Muscle of leg (tissue), 11 donors: ENCODE measurements around the gene NUP62. TPM values are rescaled to one million over a fixed set of nuclear protein-coding genes. Genes with fewer than 3 reads are reported as not detected.

Experiments
- DNase-seq: peaks from one replicate; pipeline ENCODE4 v3.0.0; 2013
- H3K27ac ChIP-seq: one replicate; pipeline ENCODE4 v1.5.1; 2013; ENCODE audit warnings: mild to moderate bottlenecking, low read length, control low read depth
- H3K27me3 ChIP-seq: one replicate; pipeline ENCODE4 v1.6.1; 2013; ENCODE audit warnings: low read length; ENCODE audit not compliant: control insufficient read depth, insufficient read depth
- H3K36me3 ChIP-seq: one replicate; pipeline ENCODE4 v1.6.1; 2013; ENCODE audit warnings: low read length; ENCODE audit not compliant: control insufficient read depth, insufficient read depth
- H3K4me1 ChIP-seq: one replicate; pipeline ENCODE4 v1.6.1; 2013; ENCODE audit warnings: low read length; ENCODE audit not compliant: control insufficient read depth, insufficient read depth
- H3K4me3 ChIP-seq: one replicate; pipeline ENCODE4 v1.5.1; 2013; ENCODE audit warnings: low read length, control low read depth
- H3K9me3 ChIP-seq: replicated peaks from 2 replicates; pipeline ENCODE4 v1.6.1; 2013; ENCODE audit warnings: low read depth, low read length; ENCODE audit not compliant: control insufficient read depth
- WGBS: methylation state at CpG from one replicate; pipeline ENCODE4 v1.1.5; 2013; ENCODE audit warnings: missing lambda C conversion rate; ENCODE audit not compliant: insufficient coverage; 5-methylcytosine and 5-hydroxymethylcytosine counted together
- polyA plus RNA-seq, 8 donors: library from polyadenylated mRNA; unstranded; fragments of 120-200 nt; gene quantifications; one replicate each; pipeline versions ENCODE4 v1.2.1 to v1.2.3, GENCODE V29; 2013; ENCODE audit warnings: inconsistent platforms in 1 of 8, low replicate concordance in 1 of 8; ENCODE audit not compliant: insufficient read length in 8 of 8, insufficient read depth in 1 of 8
- total RNA-seq: library from RNA; stranded (reverse); fragments of 120-200 nt; gene quantifications from one replicate; pipeline ENCODE4 v1.2.4, GENCODE V29; 2013

The NUP62 gene
- total and polyA plus RNA-seq, 9 donors: 37.6 to 61.9 (median 51.7) TPM

- no peaks in the 10 kb centered on the region for H3K27me3 ChIP-seq
- DNase-seq: peak; percentile 26
- H3K4me1 ChIP-seq: peaks cover 14% of the 10 kb centered on the region
- H3K4me3 ChIP-seq: no peak overlapping the region
- H3K9me3 ChIP-seq: no peaks in the 10 kb centered on the region
- WGBS: 55% methylated on average over 17 of the region's 17 CpGs
- no peak overlapping the region for H3K27ac ChIP-seq
- peaks cover 86% of the 10 kb centered on the region for H3K36me3 ChIP-seq
These were observed 68.8 kb downstream of the NUP62 start for GRCh38 chr19:49860336-49861102.

- peaks cover 90% of the 10 kb centered on the region for H3K36me3 ChIP-seq
- peaks cover 10% of the 10 kb centered on the region for H3K4me1 ChIP-seq
- WGBS: 63% methylated on average over 16 of the region's 22 CpGs
- DNase-seq: peak; percentile 29
- H3K4me3 ChIP-seq: no peak overlapping the region
- H3K9me3 ChIP-seq: no peaks in the 10 kb centered on the region
- no peak overlapping the region for H3K27ac ChIP-seq
- no peaks in the 10 kb centered on the region for H3K27me3 ChIP-seq
These were observed 69.5 kb downstream of the NUP62 start for GRCh38 chr19:49859682-49860335.

DNA sequence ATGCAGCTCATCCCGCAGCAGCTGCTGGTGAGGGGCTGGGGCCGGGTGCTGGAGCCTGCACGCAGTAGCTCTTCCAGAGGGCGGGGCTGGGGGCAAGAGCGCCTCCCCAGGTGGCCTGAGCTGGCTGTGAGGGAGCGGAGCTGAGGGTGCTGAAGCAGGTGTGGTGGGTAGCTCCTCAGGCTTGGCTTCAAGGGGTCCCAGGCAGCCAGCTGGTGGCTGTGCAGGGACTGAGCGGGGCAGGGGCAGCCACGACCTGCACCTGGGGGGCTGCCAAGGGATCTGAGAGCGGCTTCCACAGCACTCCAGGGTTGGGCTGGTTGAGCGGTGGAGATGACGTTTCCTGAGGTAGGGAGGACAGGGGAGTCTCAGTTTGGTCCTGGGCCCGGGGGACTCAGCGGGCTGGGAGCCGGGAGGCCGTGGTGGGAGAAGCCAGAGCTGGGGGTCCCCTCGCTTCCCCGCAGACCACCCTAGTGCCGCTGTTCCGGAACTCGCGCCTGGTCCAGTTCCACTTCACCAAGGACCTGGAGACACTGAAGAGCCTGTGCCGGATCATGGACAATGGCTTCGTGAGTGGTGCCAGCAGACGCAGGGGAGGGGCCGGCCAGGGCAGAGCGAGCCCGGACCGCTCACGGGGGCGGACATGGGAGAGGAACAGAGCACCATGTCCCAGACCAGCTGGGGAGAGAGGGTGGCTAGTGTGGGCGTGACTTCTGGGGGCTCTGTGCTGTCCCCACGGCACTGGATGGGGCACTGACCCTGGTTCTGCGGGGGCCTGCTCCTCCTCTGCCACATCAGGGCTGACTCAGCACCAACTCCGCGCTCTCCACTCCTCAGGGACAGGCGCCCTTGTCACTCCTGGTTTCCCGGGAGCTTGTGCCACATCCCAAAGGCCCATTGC lies 71.0 kb downstream of the NUP62 start:
- Histone ChIP-seq H3K9me3 (no peaks in the 10 kb centered on the region), H3K4me1 (peaks cover 23% of the 10 kb centered on the region), H3K4me3 (no peak overlapping the region), H3K27me3 (no peaks in the 10 kb centered on the region), H3K36me3 (peaks cover 89% of the 10 kb centered on the region), H3K27ac (no peak overlapping the region)
- DNase-seq: no peak
- WGBS: 74% methylated on average over 27 of the region's 37 CpGs

DNA sequence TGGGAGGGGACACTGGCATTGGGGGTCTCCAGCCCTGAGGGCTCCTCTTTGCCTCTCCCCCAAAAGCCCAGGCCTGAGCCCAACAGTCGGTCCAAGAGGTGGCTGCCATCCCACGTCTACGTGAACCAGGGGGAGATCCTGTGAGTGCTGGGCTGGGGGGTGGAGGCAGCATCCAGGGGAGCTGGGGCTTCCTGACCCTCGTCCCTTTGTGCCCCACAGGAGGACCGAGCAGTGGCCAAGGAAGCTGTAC lies 71.5 kb downstream of the NUP62 start:
- H3K36me3 ChIP-seq: peaks cover 84% of the 10 kb centered on the region
- no peak for DNase-seq
- H3K9me3 ChIP-seq: no peaks in the 10 kb centered on the region
- no peak overlapping the region for H3K27ac ChIP-seq
- no peaks in the 10 kb centered on the region for H3K27me3 ChIP-seq
- WGBS: 67% methylated on average over 4 of the region's 5 CpGs
- peaks cover 29% of the 10 kb centered on the region for H3K4me1 ChIP-seq
- no peak overlapping the region for H3K4me3 ChIP-seq

- Histone ChIP-seq H3K4me3 (no peak overlapping the region), H3K27me3 (no peaks in the 10 kb centered on the region), H3K27ac (no peak overlapping the region), H3K9me3 (no peaks in the 10 kb centered on the region), H3K36me3 (peaks cover 84% of the 10 kb centered on the region), H3K4me1 (peaks cover 34% of the 10 kb centered on the region)
- peak; percentile 28 for DNase-seq
- WGBS: 86% methylated on average over 19 of the region's 26 CpGs
These were observed 72.1 kb downstream of the NUP62 start for GRCh38 chr19:49857061-49857837.

Other genes with a start within 250 kb of the NUP62 start
- 0.89 TPM for gene ADM5, start 239.9 kb downstream of the NUP62 start, total RNA-seq
- 1 to 10 TPM in 6 of 8 donors, under 1 TPM in 2; 0.63 to 1.8 (median 1.2) TPM for gene ADM5, start 239.9 kb downstream of the NUP62 start, polyA plus RNA-seq
- 5.4 TPM for gene CPT1C, start 238.4 kb downstream of the NUP62 start, total RNA-seq
- gene CPT1C, start 238.4 kb downstream of the NUP62 start, polyA plus RNA-seq: 10 to 100 TPM in 7 of 8 donors, 1 to 10 TPM in 1; 8.1 to 16.0 (median 11.6) TPM
- gene TSKS, start 166.2 kb downstream of the NUP62 start, total RNA-seq: 0.84 TPM
- gene TSKS, start 166.2 kb downstream of the NUP62 start, polyA plus RNA-seq: 1 to 10 TPM in 2 of 8 donors, under 1 TPM in 6; 0.24 to 1.8 (median 0.67) TPM
- gene AP2A1, start 162.5 kb downstream of the NUP62 start, total RNA-seq: 31.3 TPM
- 10 to 100 TPM; 52.9 to 76.9 (median 65.2) TPM for gene AP2A1, start 162.5 kb downstream of the NUP62 start, polyA plus RNA-seq
- 14.6 TPM for gene FUZ, start 116.2 kb downstream of the NUP62 start, total RNA-seq
- gene FUZ, start 116.2 kb downstream of the NUP62 start, polyA plus RNA-seq: 10 to 100 TPM; 15.8 to 23.8 (median 17.9) TPM
- 9.6 TPM for gene MED25, start 111.2 kb downstream of the NUP62 start, total RNA-seq
- gene MED25, start 111.2 kb downstream of the NUP62 start, polyA plus RNA-seq: 10 to 100 TPM; 24.9 to 41.0 (median 34.5) TPM
- 140 TPM for gene PTOV1, start 78.3 kb downstream of the NUP62 start, total RNA-seq
- gene PTOV1, start 78.3 kb downstream of the NUP62 start, polyA plus RNA-seq: 100 to 1,000 TPM; 173 to 239 (median 224) TPM
- 20.7 TPM for gene PNKP, start 61.9 kb downstream of the NUP62 start, total RNA-seq
- 10 to 100 TPM; 20.2 to 41.7 (median 33.8) TPM for gene PNKP, start 61.9 kb downstream of the NUP62 start, polyA plus RNA-seq
- 6.7 TPM for gene AKT1S1, start 52.1 kb downstream of the NUP62 start, total RNA-seq
- 10 to 100 TPM; 35.5 to 42.3 (median 40.3) TPM for gene AKT1S1, start 52.1 kb downstream of the NUP62 start, polyA plus RNA-seq
- 5.1 TPM for gene TBC1D17, start 51.8 kb downstream of the NUP62 start, total RNA-seq
- gene TBC1D17, start 51.8 kb downstream of the NUP62 start, polyA plus RNA-seq: 10 to 100 TPM; 28.8 to 41.7 (median 37.9) TPM
- 0.53 TPM for gene IL4I1, start 32.6 kb downstream of the NUP62 start, total RNA-seq
- 1 to 10 TPM in 5 of 8 donors, under 1 TPM in 3; 0.58 to 1.2 (median 1.0) TPM for gene IL4I1, start 32.6 kb downstream of the NUP62 start, polyA plus RNA-seq
- gene ATF5, start 299 bp downstream of the NUP62 start, total RNA-seq: 9.0 TPM
- 10 to 100 TPM; 18.7 to 37.1 (median 27.3) TPM for gene ATF5, start 299 bp downstream of the NUP62 start, polyA plus RNA-seq
- 1.2 TPM for gene SIGLEC11, start 31.7 kb upstream of the NUP62 start, total RNA-seq
- gene SIGLEC11, start 31.7 kb upstream of the NUP62 start, polyA plus RNA-seq: 1 to 10 TPM in 2 of 8 donors, under 1 TPM in 6; 0.57 to 1.4 (median 0.79) TPM
- gene VRK3, start 95.9 kb upstream of the NUP62 start, total RNA-seq: 18.8 TPM
- 10 to 100 TPM; 17.5 to 24.6 (median 18.6) TPM for gene VRK3, start 95.9 kb upstream of the NUP62 start, polyA plus RNA-seq
- 8.2 TPM for gene ZNF473, start 96.5 kb upstream of the NUP62 start, total RNA-seq
- 1 to 10 TPM; 5.4 to 8.6 (median 7.1) TPM for gene ZNF473, start 96.5 kb upstream of the NUP62 start, polyA plus RNA-seq
- gene IZUMO2, start 233.8 kb upstream of the NUP62 start, total RNA-seq: not detected
- gene IZUMO2, start 233.8 kb upstream of the NUP62 start, polyA plus RNA-seq: under 1 TPM in 2 of 8 donors, not detected in 6; 0.16 to 0.34 TPM